H9 (cell line): ENCODE measurements around the gene SPATA17. TPM values are rescaled to one million over a fixed set of nuclear protein-coding genes. Genes with fewer than 3 reads are reported as not detected.

Source experiments
- DNase-seq: peaks from one replicate; pipeline ENCODE4 v3.0.0-alpha.2; 2017
- H2AFZ ChIP-seq: one replicate; pipeline ENCODE4 v1.6.1; 2013; ENCODE audit warnings: mild to moderate bottlenecking, low read length, control low read depth, moderate library complexity
- H2AK5ac ChIP-seq: 2 replicates; pipeline ENCODE4 v1.6.1; 2013; ENCODE audit warnings: low read length, control low read depth, mixed read lengths; ENCODE audit not compliant: insufficient read length
- H2BK120ac ChIP-seq: one replicate; pipeline ENCODE4 v1.6.1; 2013; ENCODE audit warnings: low read depth, mild to moderate bottlenecking, low read length, control low read depth, inconsistent platforms; ENCODE audit not compliant: poor library complexity, severe bottlenecking
- H2BK12ac ChIP-seq: 2 replicates; pipeline ENCODE4 v1.6.1; 2013; ENCODE audit warnings: low read length, control low read depth, mixed read lengths, low read depth; ENCODE audit not compliant: insufficient read length
- H2BK15ac ChIP-seq: 2 replicates; pipeline ENCODE4 v1.6.1; 2013; ENCODE audit warnings: low read depth, low read length, control low read depth
- H2BK20ac ChIP-seq: one replicate; pipeline ENCODE4 v1.6.1; 2013; ENCODE audit warnings: low read depth, mild to moderate bottlenecking, low read length, control low read depth, inconsistent platforms; ENCODE audit not compliant: poor library complexity, severe bottlenecking
- H2BK5ac ChIP-seq: 2 replicates; pipeline ENCODE4 v1.6.1; 2013; ENCODE audit warnings: low read length, control low read depth, mixed read lengths; ENCODE audit not compliant: insufficient read length
- H3K14ac ChIP-seq: 2 replicates; pipeline ENCODE4 v1.6.1; 2013; ENCODE audit warnings: low read length, control low read depth; ENCODE audit not compliant: insufficient read depth
- H3K18ac ChIP-seq: 2 replicates; pipeline ENCODE4 v1.6.1; 2013; ENCODE audit warnings: low read depth, mild to moderate bottlenecking, mixed read lengths, low read length, control low read depth; ENCODE audit not compliant: insufficient read length
- H3K23ac ChIP-seq: 2 replicates; pipeline ENCODE4 v1.6.1; 2013; ENCODE audit warnings: low read length, control low read depth, mixed read lengths, low read depth; ENCODE audit not compliant: insufficient read length
- H3K23me2 ChIP-seq: 2 replicates; pipeline ENCODE4 v1.6.1; 2013; ENCODE audit warnings: low read depth, mild to moderate bottlenecking, mixed read lengths, low read length, control low read depth; ENCODE audit not compliant: insufficient read length, poor library complexity, severe bottlenecking
- H3K27ac ChIP-seq: 2 replicates; pipeline ENCODE4 v1.5.1; 2013; ENCODE audit warnings: low read length, control low read depth, mixed read lengths, low read depth; ENCODE audit not compliant: insufficient read length
- H3K27me3 ChIP-seq: 2 replicates; pipeline ENCODE4 v1.6.1; 2013; ENCODE audit warnings: low read length, control low read depth, inconsistent platforms; ENCODE audit not compliant: insufficient read depth
- H3K4ac ChIP-seq: 2 replicates; pipeline ENCODE4 v1.6.1; 2013; ENCODE audit warnings: low read depth, mild to moderate bottlenecking, control low read depth, inconsistent platforms, low read length, moderate library complexity
- H3K4me1 ChIP-seq: 2 replicates; pipeline ENCODE4 v1.6.1; 2013; ENCODE audit warnings: low read length, control low read depth, inconsistent platforms; ENCODE audit not compliant: insufficient read depth
- H3K4me2 ChIP-seq: 2 replicates; pipeline ENCODE4 v1.6.1; 2013; ENCODE audit warnings: low read length, control low read depth, mixed read lengths; ENCODE audit not compliant: insufficient read length, insufficient read depth
- H3K56ac ChIP-seq: 2 replicates; pipeline ENCODE4 v1.6.1; 2013; ENCODE audit warnings: low read depth, mild to moderate bottlenecking, mixed read lengths, low read length, control low read depth; ENCODE audit not compliant: insufficient read length
- H3K79me1 ChIP-seq: 2 replicates; pipeline ENCODE4 v1.6.1; 2013; ENCODE audit warnings: low read depth, mild to moderate bottlenecking, moderate library complexity, low read length, control low read depth, inconsistent platforms; ENCODE audit not compliant: insufficient read depth, poor library complexity, severe bottlenecking
- H3K79me2 ChIP-seq: 2 replicates; pipeline ENCODE4 v1.6.1; 2013; ENCODE audit warnings: low read length, control low read depth, inconsistent platforms; ENCODE audit not compliant: insufficient read depth
- H3K9ac ChIP-seq: 2 replicates; pipeline ENCODE4 v1.6.1; 2013; ENCODE audit warnings: low read length, control low read depth, mixed read lengths; ENCODE audit not compliant: insufficient read length; ENCODE audit errors: extremely low read depth
- H3K9me3 ChIP-seq: one replicate; pipeline ENCODE4 v1.6.1; 2013; ENCODE audit warnings: low read depth, low read length, inconsistent platforms; ENCODE audit not compliant: control insufficient read depth
- H3T11ph ChIP-seq: one replicate; pipeline ENCODE4 v1.6.1; 2013; ENCODE audit warnings: mild to moderate bottlenecking, low read length, control low read depth, inconsistent platforms
- H4K20me1 ChIP-seq: one replicate; pipeline ENCODE4 v1.6.1; 2013; ENCODE audit not compliant: control insufficient read depth, insufficient read length, insufficient read depth
- H4K5ac ChIP-seq: 2 replicates; pipeline ENCODE4 v1.6.1; 2013; ENCODE audit warnings: low read depth, mild to moderate bottlenecking, mixed read lengths, low read length, control low read depth; ENCODE audit not compliant: insufficient read length
- H4K8ac ChIP-seq: replicated peaks from 2 replicates; pipeline ENCODE4 v1.6.1; 2013; ENCODE audit warnings: low read length, control low read depth, mixed read lengths, low read depth; ENCODE audit not compliant: insufficient read length
- H4K91ac ChIP-seq: 2 replicates; pipeline ENCODE4 v1.6.1; 2013; ENCODE audit warnings: low read depth, mild to moderate bottlenecking, moderate library complexity, mixed read lengths, low read length, control low read depth; ENCODE audit not compliant: insufficient read length
- H3K27ac Mint-ChIP-seq, 3 experiments: 2 replicates in 2 of 3; 3 replicates in 1 of 3; pipeline ENCODE4 v1.8.0; 2020 to 2021; ENCODE audit warnings: mixed read lengths in 3 of 3, mild to moderate bottlenecking in 1 of 3, moderate library complexity in 1 of 3
- H3K27me3 Mint-ChIP-seq: 2 replicates; pipeline ENCODE4 v1.8.0; 2021; ENCODE audit warnings: low read depth, mild to moderate bottlenecking, moderate library complexity, mixed read lengths
- H3K36me3 Mint-ChIP-seq, 3 experiments: 2 replicates in 2 of 3; 3 replicates in 1 of 3; pipeline ENCODE4 v1.8.0; 2020 to 2021; ENCODE audit warnings: low read depth in 3 of 3, mixed read lengths in 3 of 3; ENCODE audit not compliant: insufficient read depth in 1 of 3
- H3K4me1 Mint-ChIP-seq, 2 experiments: 2 replicates each; pipeline ENCODE4 v1.8.0; 2020; ENCODE audit warnings: mixed read lengths in 2 of 2
- H3K4me3 Mint-ChIP-seq, 2 experiments: 2 replicates in 1 of 2; 3 replicates in 1 of 2; pipeline ENCODE4 v1.8.0; 2020 to 2021; ENCODE audit warnings: mild to moderate bottlenecking in 2 of 2, mixed read lengths in 2 of 2, moderate library complexity in 1 of 2
- H3K9me3 Mint-ChIP-seq, 2 experiments: 2 replicates in 1 of 2; 3 replicates in 1 of 2; pipeline ENCODE4 v1.8.0; 2020; ENCODE audit warnings: mild to moderate bottlenecking in 2 of 2, mixed read lengths in 2 of 2, moderate library complexity in 1 of 2
- WGBS: extraction: QIAGEN DNeasy Blood & Tissue Kit; methylation state at CpG from one replicate; pipeline ENCODE4 v1.1.7; 2013; ENCODE audit warnings: missing lambda C conversion rate, low lambda C conversion rate, mixed read lengths; ENCODE audit not compliant: insufficient read length; ENCODE audit errors: extremely low coverage; 5-methylcytosine and 5-hydroxymethylcytosine counted together
- total RNA-seq: library from RNA; stranded (reverse); gene quantifications from 2 replicates; pipeline ENCODE4 v1.2.1, GENCODE V29; 2021
- TF ChIP-seq, protein P1 (sequence below): fragments of 200-600 bp; sonication (generic); conservative IDR thresholded peaks from 3 replicates; pipeline ENCODE4 v1.8.0; 2021; ENCODE audit warnings: antibody characterized with exemption, mild to moderate bottlenecking

Gene SPATA17
- total RNA-seq, 1 experiment from 2014 or later = 0.44 TPM

DNA sequence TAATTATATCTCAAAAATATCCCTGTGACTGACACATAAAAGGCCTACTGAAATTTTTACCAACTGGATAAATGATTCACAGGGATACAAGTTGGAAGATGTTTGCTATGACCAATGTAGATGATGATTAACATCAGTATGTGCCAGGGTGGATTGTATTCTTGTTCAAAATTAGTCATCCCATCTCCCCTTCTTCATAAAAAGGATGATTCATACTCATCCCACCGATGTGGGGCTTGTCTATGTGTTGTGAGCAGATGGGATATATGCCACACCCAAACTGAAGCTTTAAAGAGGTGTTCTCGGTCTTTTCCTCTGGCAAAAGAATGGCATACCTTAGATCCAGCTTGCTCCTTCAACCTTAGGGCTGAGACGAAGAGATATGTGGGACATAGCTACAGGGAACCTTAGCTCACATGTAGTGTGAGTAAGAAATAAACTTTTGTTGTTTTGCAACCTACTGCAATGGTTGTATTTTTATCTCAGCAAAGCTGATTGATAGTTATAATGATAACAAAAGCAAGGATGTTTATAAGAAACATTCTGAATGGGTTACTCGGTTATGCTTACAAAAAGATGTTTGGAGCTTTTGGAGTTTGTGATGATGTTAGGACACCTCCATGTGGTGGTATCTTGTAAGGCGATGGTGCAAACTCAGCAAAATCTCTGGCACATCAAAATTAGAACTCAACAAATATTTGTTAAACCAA, 29.4 kb downstream of the SPATA17 start:
- Mint-ChIP-seq H3K36me3 (no peaks in the 10 kb centered on the region), H3K4me3 (no peak overlapping the region), H3K4me1 (no peaks in the 10 kb centered on the region), H3K27me3 (no peaks in the 10 kb centered on the region), H3K27ac (no peak overlapping the region), H3K9me3 (no peaks in the 10 kb centered on the region)
- no peak overlapping the region for H3K18ac ChIP-seq
- no peak overlapping the region for H4K5ac ChIP-seq
- H3K4me1 ChIP-seq = no peaks in the 10 kb centered on the region
- no peaks in the 10 kb centered on the region for H3K27me3 ChIP-seq
- no peaks in the 10 kb centered on the region for H3K23me2 ChIP-seq
- no peak overlapping the region for H3K23ac ChIP-seq
- no peak overlapping the region for H4K91ac ChIP-seq
- H3K79me2 ChIP-seq = no peaks in the 10 kb centered on the region
- no peaks in the 10 kb centered on the region for H3K79me1 ChIP-seq
- no peaks in the 10 kb centered on the region for H4K20me1 ChIP-seq
- no peak overlapping the region for H2BK120ac ChIP-seq
- no peak overlapping the region for H2BK20ac ChIP-seq
- no peak overlapping the region for H3K4ac ChIP-seq
- no peak overlapping the region for H2AK5ac ChIP-seq
- H4K8ac ChIP-seq = no peak overlapping the region
- H3K56ac ChIP-seq = no peak overlapping the region
- H3K9me3 ChIP-seq = no peaks in the 10 kb centered on the region
- no peak overlapping the region for H3K14ac ChIP-seq
- H2AFZ ChIP-seq = no peak overlapping the region
- H2BK12ac ChIP-seq = no peak overlapping the region
- no peak overlapping the region for H3K27ac ChIP-seq
- no peak overlapping the region for H3T11ph ChIP-seq
- no peak overlapping the region for H3K9ac ChIP-seq
- TF ChIP-seq, protein P1, sequence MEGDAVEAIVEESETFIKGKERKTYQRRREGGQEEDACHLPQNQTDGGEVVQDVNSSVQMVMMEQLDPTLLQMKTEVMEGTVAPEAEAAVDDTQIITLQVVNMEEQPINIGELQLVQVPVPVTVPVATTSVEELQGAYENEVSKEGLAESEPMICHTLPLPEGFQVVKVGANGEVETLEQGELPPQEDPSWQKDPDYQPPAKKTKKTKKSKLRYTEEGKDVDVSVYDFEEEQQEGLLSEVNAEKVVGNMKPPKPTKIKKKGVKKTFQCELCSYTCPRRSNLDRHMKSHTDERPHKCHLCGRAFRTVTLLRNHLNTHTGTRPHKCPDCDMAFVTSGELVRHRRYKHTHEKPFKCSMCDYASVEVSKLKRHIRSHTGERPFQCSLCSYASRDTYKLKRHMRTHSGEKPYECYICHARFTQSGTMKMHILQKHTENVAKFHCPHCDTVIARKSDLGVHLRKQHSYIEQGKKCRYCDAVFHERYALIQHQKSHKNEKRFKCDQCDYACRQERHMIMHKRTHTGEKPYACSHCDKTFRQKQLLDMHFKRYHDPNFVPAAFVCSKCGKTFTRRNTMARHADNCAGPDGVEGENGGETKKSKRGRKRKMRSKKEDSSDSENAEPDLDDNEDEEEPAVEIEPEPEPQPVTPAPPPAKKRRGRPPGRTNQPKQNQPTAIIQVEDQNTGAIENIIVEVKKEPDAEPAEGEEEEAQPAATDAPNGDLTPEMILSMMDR = peak; percentile 62
- no CpG with 5 or more reads among the region's 5 CpGs for whole genome bisulfite sequencing
- no peak for DNase-seq
- no peak overlapping the region for H3K4me2 ChIP-seq
- H2BK15ac ChIP-seq = no peak overlapping the region
- no peak overlapping the region for H2BK5ac ChIP-seq
